ENCODE results near the gene MSANTD2. TPM values are rescaled to one million over a fixed set of nuclear protein-coding genes. Genes with fewer than 3 reads are reported as not detected.

The MSANTD2 gene
- polyA plus RNA-seq, 1 of the 3 experiments (the other 2 are of a cell fraction) = 6.4 TPM

- Histone ChIP-seq H4K20me1 (ENCODE audit: insufficient read depth) (no peaks in the 10 kb centered on the region), H3K4me1 (ENCODE audit: control insufficient read depth in 1 of 2, insufficient read depth in 2 of 2, low read depth in 1 of 2, low read length in 1 of 2) (peaks cover 5 to 22% of the 10 kb centered on the region in 2 experiments; a peak in 2 of 4 replicates), H3K4me2 (no peak overlapping the region), H3K4me3 (ENCODE audit: low read depth in 2 of 2, low read length in 1 of 2) (no peak overlapping the region), H2AFZ (ENCODE audit: low read depth) (no peak overlapping the region), H3F3A (replicated peaks; ENCODE audit: insufficient read depth) (peaks cover 11% of the 10 kb centered on the region), H3K9me3 (no peaks in the 10 kb centered on the region), H3K9ac (no peak overlapping the region), H3K9me2 (no peaks in the 10 kb centered on the region), H3K27ac (ENCODE audit: low read depth in 2 of 2, low read length in 1 of 2) (no peak overlapping the region), H3K27me3 (ENCODE audit: insufficient read depth) (no peaks in the 10 kb centered on the region), H3K79me2 (ENCODE audit: insufficient read depth) (no peaks in the 10 kb centered on the region), H3K36me3 (replicated peaks in 1 of 2; ENCODE audit: control insufficient read depth in 1 of 2, insufficient read depth in 2 of 2, low read length in 1 of 2) (no peaks in the 10 kb centered on the region)
- TF ChIP-seq CTCF (IDR thresholded peaks at IDR 0.05) (no peak), SMC3 (IDR thresholded peaks at IDR 0.05; ENCODE audit: low read depth, low read length) (no peak), CHD2 (IDR thresholded peaks at IDR 0.05; ENCODE audit: low read length, partially characterized antibody) (no peak), ELF1 (IDR thresholded peaks at IDR 0.05) (no peak), NRF1 (IDR thresholded peaks at IDR 0.05; ENCODE audit: low read depth, low read length) (no peak), RAD21 (IDR thresholded peaks at IDR 0.05; ENCODE audit: low read length) (no peak), FOSL2 (IDR thresholded peaks at IDR 0.05; ENCODE audit: borderline replicate concordance, low read depth) (no peak), FOXJ3 (CRISPR knock-in tag; IDR thresholded peaks at IDR 0.05) (no peak), EZH2phosphoT487 (IDR thresholded peaks at IDR 0.05; ENCODE audit: borderline replicate concordance, low read depth) (no peak), POLR2AphosphoS5 (IDR thresholded peaks at IDR 0.05; ENCODE audit: low read depth, low read length) (no peak), IRF3 (IDR thresholded peaks at IDR 0.05; ENCODE audit: low read depth, low read length) (no peak), RXRA (IDR thresholded peaks at IDR 0.05; ENCODE audit: borderline replicate concordance, low read depth) (no peak), ZBTB33 (IDR thresholded peaks at IDR 0.05; ENCODE audit: borderline replicate concordance, low read depth) (no peak)
- TF ChIP-seq, protein P1, sequence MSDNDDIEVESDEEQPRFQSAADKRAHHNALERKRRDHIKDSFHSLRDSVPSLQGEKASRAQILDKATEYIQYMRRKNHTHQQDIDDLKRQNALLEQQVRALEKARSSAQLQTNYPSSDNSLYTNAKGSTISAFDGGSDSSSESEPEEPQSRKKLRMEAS (IDR thresholded peaks at IDR 0.05; ENCODE audit: low read depth) = no peak
- POLR2A ChIA-PET = no interaction called here
- DNase-seq = no peak
- WGBS (ENCODE audit: low lambda C conversion rate) = 72% methylated on average over 4 of the region's 4 CpGs
- CTCF ChIA-PET = interaction anchor here (1.1 kb wide), 1 partner anchor 64 kb away, joined by 3 read pairs; no protein-coding TSS in a partner anchor
Measured at GRCh38 chr11:124729571-124729970, 70.6 kb downstream of the MSANTD2 start.

Data from SK-N-SH (cell line).